Activated naive CD4-positive, alpha-beta T cell treated with anti-CD3 and anti-CD28 coated beads, Interleukin-2, amount 50 U/mL, for 72 hours (primary cell): ENCODE data around the gene CLRN2. TPM values are rescaled to one million over a fixed set of nuclear protein-coding genes. Genes with fewer than 3 reads are reported as not detected.
A peak's percentile ranks its signal among the peaks of the same experiment; 100 is the strongest.

ENCODE experiments used
- ATAC-seq, 2 donors: fragments of 150-1000 bp; cut with Tn5 transposase; 2 replicates each; pipeline ENCODE4 v1.10.0; 2021; ENCODE audit warnings: mild to moderate bottlenecking in 2 of 2, moderate library complexity in 2 of 2
- DNase-seq, 2 donors: peaks; one replicate each; pipeline ENCODE4 v3.0.0; 2021 to 2022; ENCODE audit warnings: low spot score in 2 of 2
- H3K27ac Mint-ChIP-seq, 2 donors: one replicate each; pipeline ENCODE4 v1.8.0; 2022; ENCODE audit warnings: mild to moderate bottlenecking in 2 of 2, mixed read lengths in 2 of 2
- H3K36me3 Mint-ChIP-seq, 2 donors: one replicate each; pipeline ENCODE4 v1.8.0; 2022; ENCODE audit warnings: mixed read lengths in 2 of 2
- H3K9me3 Mint-ChIP-seq, 2 donors: one replicate each; pipeline ENCODE4 v1.8.0; 2022; ENCODE audit warnings: mixed read lengths in 2 of 2
- total RNA-seq, 2 donors: library from RNA; stranded (reverse); gene quantifications; one replicate each; pipeline ENCODE4 v1.2.3, GENCODE V29; 2022

CLRN2 gene, protein sequence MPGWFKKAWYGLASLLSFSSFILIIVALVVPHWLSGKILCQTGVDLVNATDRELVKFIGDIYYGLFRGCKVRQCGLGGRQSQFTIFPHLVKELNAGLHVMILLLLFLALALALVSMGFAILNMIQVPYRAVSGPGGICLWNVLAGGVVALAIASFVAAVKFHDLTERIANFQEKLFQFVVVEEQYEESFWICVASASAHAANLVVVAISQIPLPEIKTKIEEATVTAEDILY
- not detected for total RNA-seq

DNA sequence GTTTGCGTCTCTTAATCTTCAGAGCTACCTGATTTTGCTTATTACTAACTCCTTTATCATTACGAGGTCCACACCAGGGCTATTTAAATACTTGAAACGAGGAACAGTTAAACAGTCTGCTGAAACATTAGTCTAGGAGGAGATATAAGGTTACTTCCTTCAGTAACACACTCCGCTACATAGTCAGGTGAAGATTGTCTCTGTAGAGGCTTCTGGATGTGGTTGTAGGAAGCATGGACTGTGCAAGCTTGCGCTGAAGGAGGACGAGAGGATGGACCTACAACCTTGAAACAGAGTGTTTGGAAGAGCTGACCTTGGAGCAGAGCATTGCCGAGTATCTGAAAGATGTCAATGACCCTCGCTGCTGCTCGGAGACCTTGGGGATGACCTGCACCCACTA lies at the start of gene CLRN2:
Gene CLRN2 (plus strand): TSS at position 301 of the 400 bp plus-strand sequence. CDS start 102 bp downstream, outside the sequence.
- DNase-seq, result no peak
- ATAC-seq, result no peak
- H3K27ac Mint-ChIP-seq, result no peak within 1 kb of the TSS
- H3K36me3 Mint-ChIP-seq, result peaks cover 6% of the 10 kb centered on the region in 2 donors
- no peaks in the 10 kb centered on the region for H3K9me3 Mint-ChIP-seq

- DNase-seq, result no peak
- no peak for ATAC-seq
- no peaks in the 10 kb centered on the region for H3K9me3 Mint-ChIP-seq
- no peak overlapping the region for H3K27ac Mint-ChIP-seq
- no peaks in the 10 kb centered on the region for H3K36me3 Mint-ChIP-seq
Measured at GRCh38 chr4:17468619-17469221, 46.2 kb upstream of the CLRN2 start.

GRCh38 chr4:17469931-17470674 lies 44.9 kb upstream of the CLRN2 start:
- Mint-ChIP-seq H3K9me3 (no peaks in the 10 kb centered on the region), H3K36me3 (no peaks in the 10 kb centered on the region)
- no peak for ATAC-seq

GRCh38 chr4:17475481-17475880 lies 39.5 kb upstream of the CLRN2 start:
- Mint-ChIP-seq H3K9me3 (no peaks in the 10 kb centered on the region), H3K36me3 (no peaks in the 10 kb centered on the region), H3K27ac (no peak overlapping the region)
- DNase-seq (no peak), ATAC-seq (no peak)

More at GRCh38 chr4:17469931-17470674, 44.9 kb upstream of the CLRN2 start:
- H3K27ac Mint-ChIP-seq, result no peak overlapping the region
- no peak for DNase-seq

- ATAC-seq, result no peak
- H3K27ac Mint-ChIP-seq, result no peak overlapping the region
- H3K9me3 Mint-ChIP-seq, result no peaks in the 10 kb centered on the region
- DNase-seq, result no peak
- H3K36me3 Mint-ChIP-seq, result no peaks in the 10 kb centered on the region
Measured at GRCh38 chr4:17476853-17477252, 38.1 kb upstream of the CLRN2 start.

DNA sequence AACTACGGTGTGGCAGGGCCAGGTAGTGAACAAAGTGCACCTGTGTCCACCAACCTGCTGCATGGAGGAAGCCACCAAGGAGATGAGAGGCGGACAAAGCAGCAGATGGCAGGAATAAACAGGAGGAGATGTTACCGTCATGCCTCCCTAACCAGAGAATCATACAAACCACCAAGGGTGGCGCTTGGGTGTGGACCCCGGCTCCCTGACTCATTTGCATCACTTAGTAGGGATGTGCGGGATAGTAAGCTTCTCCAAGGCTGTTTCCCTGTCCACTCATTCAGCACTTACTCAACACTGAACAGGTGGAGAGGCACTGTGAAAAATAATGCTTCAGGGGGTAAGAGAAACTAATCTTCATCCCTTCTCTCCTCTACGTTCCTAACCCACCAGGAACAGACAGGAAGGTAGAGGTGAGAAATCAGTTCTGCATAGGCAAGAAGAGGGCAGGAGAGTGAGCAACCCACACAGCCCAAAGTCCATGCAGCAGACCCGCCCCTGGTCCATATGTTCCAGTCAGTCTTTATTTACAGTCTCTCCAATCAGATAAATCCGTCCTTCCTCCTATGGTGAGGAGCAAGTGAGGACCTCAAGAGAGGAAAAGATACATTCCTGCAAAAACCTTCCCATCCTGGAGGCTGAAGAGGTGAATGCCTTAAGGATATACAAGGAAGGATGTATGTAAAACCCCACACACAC lies 37.0 kb upstream of the CLRN2 start:
- no peak overlapping the region for H3K27ac Mint-ChIP-seq
- DNase-seq (no peak), ATAC-seq (no peak)
- no peaks in the 10 kb centered on the region for H3K36me3 Mint-ChIP-seq
- no peaks in the 10 kb centered on the region for H3K9me3 Mint-ChIP-seq

GRCh38 chr4:17480210-17480927 lies 34.6 kb upstream of the CLRN2 start:
- no peak overlapping the region for H3K27ac Mint-ChIP-seq
- ATAC-seq, result no peak
- H3K9me3 Mint-ChIP-seq, result peaks cover 0 to 4% of the 10 kb centered on the region in 2 donors
- peaks cover 6 to 8% of the 10 kb centered on the region in 2 donors for H3K36me3 Mint-ChIP-seq
- DNase-seq, result no peak

GRCh38 chr4:17480955-17481354 lies 34.0 kb upstream of the CLRN2 start:
- H3K27ac Mint-ChIP-seq, result no peak overlapping the region
- H3K36me3 Mint-ChIP-seq, result peaks cover 8 to 9% of the 10 kb centered on the region in 2 donors
- ATAC-seq (no peak), DNase-seq (no peak)
- H3K9me3 Mint-ChIP-seq, result peaks cover 0 to 4% of the 10 kb centered on the region in 2 donors

GRCh38 chr4:17482716-17483115 lies 32.2 kb upstream of the CLRN2 start:
- H3K27ac Mint-ChIP-seq, result no peak overlapping the region
- no peak for ATAC-seq
- DNase-seq, result no peak
- H3K36me3 Mint-ChIP-seq, result peaks cover 9 to 14% of the 10 kb centered on the region in 2 donors
- H3K9me3 Mint-ChIP-seq, result peaks cover 0 to 4% of the 10 kb centered on the region in 2 donors

- ATAC-seq (no peak), DNase-seq (no peak)
- Mint-ChIP-seq H3K9me3 (no peaks in the 10 kb centered on the region), H3K27ac (no peak overlapping the region), H3K36me3 (peaks cover 9 to 27% of the 10 kb centered on the region in 2 donors)
Measured at GRCh38 chr4:17489123-17489522, 25.8 kb upstream of the CLRN2 start.

- DNase-seq, result no peak
- no peak for ATAC-seq
- no peaks in the 10 kb centered on the region for H3K9me3 Mint-ChIP-seq
- peaks cover 8 to 27% of the 10 kb centered on the region in 2 donors for H3K36me3 Mint-ChIP-seq
- H3K27ac Mint-ChIP-seq, result no peak overlapping the region
Measured at GRCh38 chr4:17489721-17490120, 25.2 kb upstream of the CLRN2 start.

DNA sequence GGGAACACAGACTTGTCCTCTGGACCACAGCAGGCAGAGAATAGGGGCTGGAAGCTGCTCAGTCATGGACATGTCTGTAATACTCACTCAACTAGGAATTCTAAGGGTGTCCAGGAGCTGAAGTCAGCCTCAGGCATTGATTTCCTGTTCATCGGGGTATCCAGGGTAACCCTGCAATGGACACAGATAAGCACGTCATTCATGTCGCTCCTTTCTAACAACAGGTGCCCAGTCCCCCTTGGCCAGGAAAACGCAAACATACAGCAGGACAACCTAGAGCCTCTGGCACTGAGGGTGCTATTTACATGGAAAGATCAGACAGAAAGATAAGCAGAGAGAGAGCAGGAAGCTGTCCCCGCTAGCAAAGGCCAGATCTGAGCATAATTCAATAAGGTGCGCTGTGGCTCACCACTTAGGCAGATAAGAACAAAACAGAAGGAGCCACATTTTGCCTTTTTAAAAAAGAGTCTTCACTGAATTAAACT lies 24.3 kb upstream of the CLRN2 start:
- DNase-seq (no peak), ATAC-seq (no peak)
- Mint-ChIP-seq H3K9me3 (no peaks in the 10 kb centered on the region), H3K27ac (peak overlapping the region in 1 of 2 donors; percentile 58), H3K36me3 (peaks cover 0 to 19% of the 10 kb centered on the region in 2 donors)

- Mint-ChIP-seq H3K9me3 (no peaks in the 10 kb centered on the region), H3K36me3 (peaks cover 0 to 18% of the 10 kb centered on the region in 2 donors), H3K27ac (no peak overlapping the region)
- no peak for DNase-seq
- no peak for ATAC-seq
Measured at GRCh38 chr4:17491196-17491595, 23.8 kb upstream of the CLRN2 start.

DNA sequence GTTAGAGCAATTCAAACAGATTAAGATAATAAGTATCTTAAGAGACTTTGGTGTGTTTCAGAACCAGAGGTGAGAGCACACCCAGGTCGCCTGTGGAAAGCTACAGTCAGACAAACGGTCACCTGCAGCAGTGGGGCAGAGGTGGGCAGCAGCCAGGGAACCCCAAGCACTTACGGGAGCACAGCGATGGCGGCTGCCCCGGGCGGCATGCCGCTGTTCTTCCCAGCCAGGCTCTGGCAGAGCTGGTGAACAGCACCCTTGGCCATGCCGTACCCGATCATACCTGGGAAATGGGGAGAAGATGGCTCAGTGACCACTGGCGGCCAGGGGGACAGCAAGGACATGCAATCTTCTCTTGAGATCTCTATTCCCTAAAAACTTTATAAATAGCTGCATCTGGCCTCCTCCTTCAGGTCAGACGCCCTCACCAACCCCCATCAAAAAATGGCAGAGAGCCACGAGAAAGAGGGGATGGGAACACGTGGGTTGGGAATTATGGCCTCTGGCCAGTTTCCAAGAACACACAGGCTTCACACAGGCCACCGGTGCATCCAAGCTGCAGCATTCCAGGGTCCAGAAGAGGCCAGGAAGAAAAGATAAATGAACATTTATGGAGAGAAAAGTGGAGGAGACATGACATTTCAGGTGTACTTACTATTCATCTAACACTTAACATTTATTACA lies 22.8 kb upstream of the CLRN2 start:
- Mint-ChIP-seq H3K36me3 (peaks cover 0 to 13% of the 10 kb centered on the region in 2 donors), H3K27ac (no peak overlapping the region), H3K9me3 (no peaks in the 10 kb centered on the region)
- no peak for ATAC-seq
- no peak for DNase-seq

DNA sequence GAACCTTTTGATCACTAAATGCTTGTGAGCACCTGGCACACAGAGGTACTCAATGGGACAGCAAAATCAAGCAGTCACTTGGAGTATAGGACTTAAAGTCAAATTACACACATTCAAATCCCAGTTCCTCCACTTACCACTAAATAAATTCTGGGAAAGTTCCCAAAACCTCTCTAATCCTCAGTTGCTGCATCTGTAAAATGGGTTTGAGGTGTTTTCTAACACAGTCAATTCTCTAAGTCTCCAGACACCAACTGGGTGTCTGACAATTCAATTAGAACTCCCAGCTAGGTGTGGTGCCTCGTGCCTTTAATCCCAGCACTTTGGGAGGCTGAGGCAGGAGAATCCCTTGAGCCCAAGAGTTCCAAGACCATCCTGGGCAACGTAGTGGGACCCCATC lies 22.1 kb upstream of the CLRN2 start:
- Mint-ChIP-seq H3K9me3 (no peaks in the 10 kb centered on the region), H3K36me3 (peaks cover 0 to 13% of the 10 kb centered on the region in 2 donors), H3K27ac (no peak overlapping the region)

GRCh38 chr4:17493619-17494018 lies 21.3 kb upstream of the CLRN2 start:
- DNase-seq (no peak), ATAC-seq (no peak)
- peaks cover 0 to 13% of the 10 kb centered on the region in 2 donors for H3K36me3 Mint-ChIP-seq
- no peaks in the 10 kb centered on the region for H3K9me3 Mint-ChIP-seq
- H3K27ac Mint-ChIP-seq, result no peak overlapping the region

More for the DNA sequence above, 22.1 kb upstream of the CLRN2 start:
- DNase-seq, result no peak
- ATAC-seq, result no peak
